Measurements from ENCODE around the gene ICAM1. TPM values are rescaled to one million over a fixed set of nuclear protein-coding genes. Genes with fewer than 3 reads are reported as not detected.

ICAM1 gene
- total and polyA plus RNA-seq, 10 of the 15 experiments (the other 5 are each of a cell fraction or from before 2014, with no cell fraction given): 7.6 to 115 (median 60.2) TPM

DNA sequence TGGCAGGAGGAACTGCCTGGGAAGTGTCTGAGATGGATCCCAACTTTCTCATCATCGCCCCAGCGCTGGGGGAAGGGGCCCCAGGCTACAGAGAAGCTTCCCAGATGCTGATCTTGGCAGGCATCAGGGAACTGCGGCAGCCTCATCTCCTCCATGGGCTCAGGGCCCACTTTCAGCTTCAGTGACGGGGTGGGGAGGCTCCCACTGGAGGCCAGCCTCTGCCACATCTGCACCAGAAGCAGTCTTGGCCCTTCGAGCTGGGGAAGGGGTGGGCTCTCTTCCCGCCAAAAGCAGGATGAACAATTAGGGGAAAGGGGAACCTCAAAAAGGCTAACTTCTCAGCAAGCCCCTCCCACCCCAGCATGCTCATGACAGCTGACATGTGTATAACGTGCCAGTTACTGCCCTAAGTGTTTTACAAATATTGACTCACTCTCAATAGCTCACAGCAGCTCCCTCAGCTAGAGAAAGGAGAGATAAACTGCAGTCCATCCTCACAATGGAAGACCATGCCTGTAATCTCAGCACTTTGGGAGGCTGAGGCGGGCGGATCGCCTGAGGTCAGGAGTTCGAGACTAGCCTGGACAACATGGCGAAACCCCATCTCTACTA lies 32.6 kb upstream of the ICAM1 start (continued):
- TF ChIP-seq USF1 (IDR thresholded peaks at IDR 0.05; ENCODE audit: borderline replicate concordance, extremely low read length, insufficient read depth, low read depth, low read length) (no peak), HCFC1 (IDR thresholded peaks at IDR 0.05; ENCODE audit: low read length) (no peak), RBBP5 (conservative IDR thresholded peaks at IDR 0.05) (no peak)
- TF ChIP-seq, protein P1, sequence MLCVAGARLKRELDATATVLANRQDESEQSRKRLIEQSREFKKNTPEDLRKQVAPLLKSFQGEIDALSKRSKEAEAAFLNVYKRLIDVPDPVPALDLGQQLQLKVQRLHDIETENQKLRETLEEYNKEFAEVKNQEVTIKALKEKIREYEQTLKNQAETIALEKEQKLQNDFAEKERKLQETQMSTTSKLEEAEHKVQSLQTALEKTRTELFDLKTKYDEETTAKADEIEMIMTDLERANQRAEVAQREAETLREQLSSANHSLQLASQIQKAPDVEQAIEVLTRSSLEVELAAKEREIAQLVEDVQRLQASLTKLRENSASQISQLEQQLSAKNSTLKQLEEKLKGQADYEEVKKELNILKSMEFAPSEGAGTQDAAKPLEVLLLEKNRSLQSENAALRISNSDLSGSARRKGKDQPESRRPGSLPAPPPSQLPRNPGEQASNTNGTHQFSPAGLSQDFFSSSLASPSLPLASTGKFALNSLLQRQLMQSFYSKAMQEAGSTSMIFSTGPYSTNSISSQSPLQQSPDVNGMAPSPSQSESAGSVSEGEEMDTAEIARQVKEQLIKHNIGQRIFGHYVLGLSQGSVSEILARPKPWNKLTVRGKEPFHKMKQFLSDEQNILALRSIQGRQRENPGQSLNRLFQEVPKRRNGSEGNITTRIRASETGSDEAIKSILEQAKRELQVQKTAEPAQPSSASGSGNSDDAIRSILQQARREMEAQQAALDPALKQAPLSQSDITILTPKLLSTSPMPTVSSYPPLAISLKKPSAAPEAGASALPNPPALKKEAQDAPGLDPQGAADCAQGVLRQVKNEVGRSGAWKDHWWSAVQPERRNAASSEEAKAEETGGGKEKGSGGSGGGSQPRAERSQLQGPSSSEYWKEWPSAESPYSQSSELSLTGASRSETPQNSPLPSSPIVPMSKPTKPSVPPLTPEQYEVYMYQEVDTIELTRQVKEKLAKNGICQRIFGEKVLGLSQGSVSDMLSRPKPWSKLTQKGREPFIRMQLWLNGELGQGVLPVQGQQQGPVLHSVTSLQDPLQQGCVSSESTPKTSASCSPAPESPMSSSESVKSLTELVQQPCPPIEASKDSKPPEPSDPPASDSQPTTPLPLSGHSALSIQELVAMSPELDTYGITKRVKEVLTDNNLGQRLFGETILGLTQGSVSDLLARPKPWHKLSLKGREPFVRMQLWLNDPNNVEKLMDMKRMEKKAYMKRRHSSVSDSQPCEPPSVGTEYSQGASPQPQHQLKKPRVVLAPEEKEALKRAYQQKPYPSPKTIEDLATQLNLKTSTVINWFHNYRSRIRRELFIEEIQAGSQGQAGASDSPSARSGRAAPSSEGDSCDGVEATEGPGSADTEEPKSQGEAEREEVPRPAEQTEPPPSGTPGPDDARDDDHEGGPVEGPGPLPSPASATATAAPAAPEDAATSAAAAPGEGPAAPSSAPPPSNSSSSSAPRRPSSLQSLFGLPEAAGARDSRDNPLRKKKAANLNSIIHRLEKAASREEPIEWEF (IDR thresholded peaks at IDR 0.05; ENCODE audit: insufficient replicate concordance, low read depth, low read length): no peak

All from GM12878 (cell line).